ENCODE results near the gene BTBD8. TPM values are rescaled to one million over a fixed set of nuclear protein-coding genes. Genes with fewer than 3 reads are reported as not detected.

Gene BTBD8
- polyA plus RNA-seq, 1 donor from 2014 or later, result 38.6 TPM

DNA sequence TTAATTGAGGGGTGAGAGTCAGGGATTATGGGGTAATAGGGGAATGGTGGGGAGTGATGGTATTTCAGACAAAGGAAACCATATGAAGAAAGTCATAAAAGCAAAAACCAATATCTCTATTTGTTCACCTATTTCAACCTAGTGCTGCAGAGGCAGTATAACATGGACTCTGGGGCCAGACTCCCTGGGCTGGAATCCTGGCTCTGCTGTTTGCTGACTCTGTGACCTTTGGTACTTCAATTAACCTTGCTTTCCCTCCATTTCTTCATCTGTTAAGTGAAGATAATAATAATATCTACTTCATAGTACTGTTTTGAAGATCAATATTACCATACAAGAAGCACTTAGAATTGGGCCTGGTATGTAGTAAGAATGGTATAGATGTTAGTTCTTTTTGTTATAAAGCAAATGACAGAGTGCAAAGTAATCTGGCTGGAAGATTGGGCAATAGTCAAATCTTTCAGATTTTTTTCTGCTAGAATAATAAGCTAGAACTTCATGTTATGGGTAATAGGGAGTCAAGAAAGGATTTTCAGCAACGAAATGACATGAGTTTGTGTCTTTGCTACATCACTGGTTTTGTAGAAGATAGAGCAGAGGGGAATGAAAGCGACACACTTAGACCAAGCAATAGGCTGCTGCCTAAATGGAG is 41.3 kb upstream of the BTBD8 start:
- Histone ChIP-seq H3K36me3 (ENCODE audit: insufficient read depth, low read length) (no peaks in the 10 kb centered on the region), H3K27ac (ENCODE audit: low read length) (no peak overlapping the region), H3F3A (ENCODE audit: insufficient read depth, low read length, poor library complexity, severe bottlenecking) (no peaks in the 10 kb centered on the region), H3K9me3 (ENCODE audit: low read length) (no peaks in the 10 kb centered on the region), H3K4me3 (ENCODE audit: low read length) (no peak overlapping the region), H2AFZ (ENCODE audit: low read depth, low read length) (no peak overlapping the region), H3K79me2 (replicated peaks; ENCODE audit: insufficient read depth, low read length) (no peaks in the 10 kb centered on the region), H3K9me2 (ENCODE audit: insufficient read depth, low read length) (no peaks in the 10 kb centered on the region), H3K9ac (ENCODE audit: low read length) (no peak overlapping the region), H4K20me1 (ENCODE audit: insufficient read depth) (no peaks in the 10 kb centered on the region), H3K4me2 (ENCODE audit: low read length) (no peak overlapping the region), H3K27me3 (ENCODE audit: insufficient read depth, low read depth, low read length) (no peaks in the 10 kb centered on the region)
- TF ChIP-seq EP300 (conservative IDR thresholded peaks at IDR 0.05; ENCODE audit: poor library complexity, severe bottlenecking) (no peak), RAD21 (conservative IDR thresholded peaks at IDR 0.05) (no peak), SMC3 (conservative IDR thresholded peaks at IDR 0.05; ENCODE audit: poor library complexity) (no peak), POLR2AphosphoS5 (IDR thresholded peaks at IDR 0.05) (no peak), MXI1 (conservative IDR thresholded peaks at IDR 0.05; ENCODE audit: poor library complexity, severe bottlenecking) (no peak), EZH2 (IDR thresholded peaks at IDR 0.05; ENCODE audit: borderline replicate concordance, insufficient read depth, low read length, poor library complexity, severe bottlenecking) (no peak), TAF1 (IDR thresholded peaks at IDR 0.05; ENCODE audit: low read depth) (no peak)
- TF ChIP-seq, protein P1, sequence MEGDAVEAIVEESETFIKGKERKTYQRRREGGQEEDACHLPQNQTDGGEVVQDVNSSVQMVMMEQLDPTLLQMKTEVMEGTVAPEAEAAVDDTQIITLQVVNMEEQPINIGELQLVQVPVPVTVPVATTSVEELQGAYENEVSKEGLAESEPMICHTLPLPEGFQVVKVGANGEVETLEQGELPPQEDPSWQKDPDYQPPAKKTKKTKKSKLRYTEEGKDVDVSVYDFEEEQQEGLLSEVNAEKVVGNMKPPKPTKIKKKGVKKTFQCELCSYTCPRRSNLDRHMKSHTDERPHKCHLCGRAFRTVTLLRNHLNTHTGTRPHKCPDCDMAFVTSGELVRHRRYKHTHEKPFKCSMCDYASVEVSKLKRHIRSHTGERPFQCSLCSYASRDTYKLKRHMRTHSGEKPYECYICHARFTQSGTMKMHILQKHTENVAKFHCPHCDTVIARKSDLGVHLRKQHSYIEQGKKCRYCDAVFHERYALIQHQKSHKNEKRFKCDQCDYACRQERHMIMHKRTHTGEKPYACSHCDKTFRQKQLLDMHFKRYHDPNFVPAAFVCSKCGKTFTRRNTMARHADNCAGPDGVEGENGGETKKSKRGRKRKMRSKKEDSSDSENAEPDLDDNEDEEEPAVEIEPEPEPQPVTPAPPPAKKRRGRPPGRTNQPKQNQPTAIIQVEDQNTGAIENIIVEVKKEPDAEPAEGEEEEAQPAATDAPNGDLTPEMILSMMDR (IDR thresholded peaks at IDR 0.05; ENCODE audit: poor library complexity, severe bottlenecking), result no peak
- TF ChIP-seq, protein P2, sequence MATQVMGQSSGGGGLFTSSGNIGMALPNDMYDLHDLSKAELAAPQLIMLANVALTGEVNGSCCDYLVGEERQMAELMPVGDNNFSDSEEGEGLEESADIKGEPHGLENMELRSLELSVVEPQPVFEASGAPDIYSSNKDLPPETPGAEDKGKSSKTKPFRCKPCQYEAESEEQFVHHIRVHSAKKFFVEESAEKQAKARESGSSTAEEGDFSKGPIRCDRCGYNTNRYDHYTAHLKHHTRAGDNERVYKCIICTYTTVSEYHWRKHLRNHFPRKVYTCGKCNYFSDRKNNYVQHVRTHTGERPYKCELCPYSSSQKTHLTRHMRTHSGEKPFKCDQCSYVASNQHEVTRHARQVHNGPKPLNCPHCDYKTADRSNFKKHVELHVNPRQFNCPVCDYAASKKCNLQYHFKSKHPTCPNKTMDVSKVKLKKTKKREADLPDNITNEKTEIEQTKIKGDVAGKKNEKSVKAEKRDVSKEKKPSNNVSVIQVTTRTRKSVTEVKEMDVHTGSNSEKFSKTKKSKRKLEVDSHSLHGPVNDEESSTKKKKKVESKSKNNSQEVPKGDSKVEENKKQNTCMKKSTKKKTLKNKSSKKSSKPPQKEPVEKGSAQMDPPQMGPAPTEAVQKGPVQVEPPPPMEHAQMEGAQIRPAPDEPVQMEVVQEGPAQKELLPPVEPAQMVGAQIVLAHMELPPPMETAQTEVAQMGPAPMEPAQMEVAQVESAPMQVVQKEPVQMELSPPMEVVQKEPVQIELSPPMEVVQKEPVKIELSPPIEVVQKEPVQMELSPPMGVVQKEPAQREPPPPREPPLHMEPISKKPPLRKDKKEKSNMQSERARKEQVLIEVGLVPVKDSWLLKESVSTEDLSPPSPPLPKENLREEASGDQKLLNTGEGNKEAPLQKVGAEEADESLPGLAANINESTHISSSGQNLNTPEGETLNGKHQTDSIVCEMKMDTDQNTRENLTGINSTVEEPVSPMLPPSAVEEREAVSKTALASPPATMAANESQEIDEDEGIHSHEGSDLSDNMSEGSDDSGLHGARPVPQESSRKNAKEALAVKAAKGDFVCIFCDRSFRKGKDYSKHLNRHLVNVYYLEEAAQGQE (IDR thresholded peaks at IDR 0.05; ENCODE audit: borderline replicate concordance), result no peak

DNA sequence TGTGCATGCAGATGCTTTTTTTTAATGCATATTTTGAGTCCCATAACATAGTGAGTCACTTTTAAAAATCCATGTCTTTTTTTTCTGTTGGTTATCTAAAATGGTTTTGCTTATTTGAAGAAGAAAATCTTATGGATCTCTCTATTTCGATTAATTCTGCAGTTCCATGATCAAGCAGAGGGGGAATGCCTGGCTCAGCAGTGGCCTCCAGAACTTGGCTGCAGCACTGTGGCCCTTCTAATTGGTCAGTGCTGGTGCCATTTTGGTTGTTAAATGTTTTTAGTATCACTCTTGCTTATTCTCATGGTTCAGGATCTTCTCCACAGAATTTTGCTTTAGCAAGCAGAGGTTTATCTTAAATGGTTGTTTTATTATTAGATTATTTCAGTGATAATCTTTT is 39.2 kb upstream of the BTBD8 start:
- H3F3A ChIP-seq (ENCODE audit: insufficient read depth, low read length, poor library complexity, severe bottlenecking), result no peaks in the 10 kb centered on the region
- no peak overlapping the region for H3K4me3 ChIP-seq (ENCODE audit: low read length)
- H3K27ac ChIP-seq (ENCODE audit: low read length), result no peak overlapping the region
- no peaks in the 10 kb centered on the region for H3K79me2 ChIP-seq (replicated peaks; ENCODE audit: insufficient read depth, low read length)
- no peak overlapping the region for H3K4me2 ChIP-seq (ENCODE audit: low read length)
- TF ChIP-seq, protein P2 (IDR thresholded peaks at IDR 0.05; ENCODE audit: borderline replicate concordance), result no peak
- TF ChIP-seq, protein P1 (IDR thresholded peaks at IDR 0.05; ENCODE audit: poor library complexity, severe bottlenecking), result no peak
- TF ChIP-seq EP300 (conservative IDR thresholded peaks at IDR 0.05; ENCODE audit: poor library complexity, severe bottlenecking) (no peak), POLR2AphosphoS5 (IDR thresholded peaks at IDR 0.05) (no peak), EZH2 (IDR thresholded peaks at IDR 0.05; ENCODE audit: borderline replicate concordance, insufficient read depth, low read length, poor library complexity, severe bottlenecking) (no peak)
- no peaks in the 10 kb centered on the region for H3K27me3 ChIP-seq (ENCODE audit: insufficient read depth, low read depth, low read length)
- no peaks in the 10 kb centered on the region for H3K9me3 ChIP-seq (ENCODE audit: low read length)
- no peak overlapping the region for H3K9ac ChIP-seq (ENCODE audit: low read length)
- no peaks in the 10 kb centered on the region for H3K9me2 ChIP-seq (ENCODE audit: insufficient read depth, low read length)
- H4K20me1 ChIP-seq (ENCODE audit: insufficient read depth), result no peaks in the 10 kb centered on the region
- no peak overlapping the region for H2AFZ ChIP-seq (ENCODE audit: low read depth, low read length)
- no peaks in the 10 kb centered on the region for H3K36me3 ChIP-seq (ENCODE audit: insufficient read depth, low read length)

Measured in neural cell (in vitro differentiated cells).